Calu3 (cell line): ENCODE data around the gene SH3RF2. TPM values are rescaled to one million over a fixed set of nuclear protein-coding genes. Genes with fewer than 3 reads are reported as not detected.

Source experiments
- BruUV-seq: library from RNA; stranded (reverse); fragments of 400-500 nt; replicated peaks from 2 replicates; lab custom pipeline; 2021; lab: Mats Ljungman, UMichigan
- CTCF ChIA-PET: fragments of 300-600 bp; sonication (Branson Sonifier 250); formaldehyde crosslinking; loops from one replicate; lab custom pipeline; 2022; ENCODE audit warnings: antibody characterized with exemption; lab: Charles Lee
- DNase-seq: peaks from one replicate; pipeline ENCODE4 v3.0.0; 2022
- H3K27ac Mint-ChIP-seq: one replicate; pipeline ENCODE4 v1.8.0; 2022; ENCODE audit warnings: mixed read lengths; ENCODE audit not compliant: unreplicated experiment
- H3K27me3 Mint-ChIP-seq: one replicate; pipeline ENCODE4 v1.8.0; 2022; ENCODE audit warnings: mixed read lengths; ENCODE audit not compliant: unreplicated experiment
- H3K36me3 Mint-ChIP-seq: one replicate; pipeline ENCODE4 v1.8.0; 2022; ENCODE audit warnings: mild to moderate bottlenecking, moderate library complexity, mixed read lengths; ENCODE audit not compliant: insufficient read depth, unreplicated experiment
- H3K4me1 Mint-ChIP-seq: one replicate; pipeline ENCODE4 v1.8.0; 2022; ENCODE audit warnings: mild to moderate bottlenecking, low read depth, mixed read lengths; ENCODE audit not compliant: unreplicated experiment
- H3K4me3 Mint-ChIP-seq: one replicate; pipeline ENCODE4 v1.8.0; 2022; ENCODE audit warnings: mild to moderate bottlenecking, low read depth, moderate library complexity, mixed read lengths; ENCODE audit not compliant: unreplicated experiment
- H3K9me3 Mint-ChIP-seq: one replicate; pipeline ENCODE4 v1.8.0; 2022; ENCODE audit warnings: low read depth, mixed read lengths; ENCODE audit not compliant: unreplicated experiment
- CTCF ChIP-seq: fragments of 200-600 bp; IDR thresholded peaks from one replicate; pipeline ENCODE4 v1.8.0; 2022; ENCODE audit warnings: antibody characterized with exemption; ENCODE audit not compliant: unreplicated experiment
- intact Hi-C: fragments of 100-400 bp; cut with micrococcal nuclease; formaldehyde crosslinking; loops from one replicate; pipeline ENCODE4 v1.10.0; 2022; ENCODE audit not compliant: unreplicated experiment
- total RNA-seq: library from RNA; stranded (reverse); gene quantifications from 2 replicates; pipeline ENCODE4 v1.2.3, GENCODE V29; 2022

The SH3RF2 gene
- total RNA-seq, 1 experiment from 2014 or later = 21.9 TPM

GRCh38 chr5:145987856-145988255 lies 51.5 kb downstream of the SH3RF2 start:
- Mint-ChIP-seq H3K36me3 (no peaks in the 10 kb centered on the region), H3K27me3 (no peaks in the 10 kb centered on the region), H3K4me3 (no peak overlapping the region), H3K4me1 (peaks cover 17% of the 10 kb centered on the region), H3K27ac (no peak overlapping the region), H3K9me3 (peaks cover 2% of the 10 kb centered on the region)
- no peak for DNase-seq
- CTCF ChIA-PET = interaction anchor here (0.5 kb wide), 1 partner anchor 11 kb away, joined by 3 read pairs; no protein-coding TSS in a partner anchor
- intact Hi-C loops = no loop called here
- no peak for TF ChIP-seq CTCF
- BruUV-seq = no TSS peak

- BruUV-seq = no TSS peak
- DNase-seq = no peak
- H3K4me3 Mint-ChIP-seq = no peak overlapping the region
- H3K36me3 Mint-ChIP-seq = no peaks in the 10 kb centered on the region
- peaks cover 6% of the 10 kb centered on the region for H3K4me1 Mint-ChIP-seq
- intact Hi-C loops = no loop called here
- H3K27me3 Mint-ChIP-seq = no peaks in the 10 kb centered on the region
- H3K9me3 Mint-ChIP-seq = peaks cover 4% of the 10 kb centered on the region
- no peak overlapping the region for H3K27ac Mint-ChIP-seq
- TF ChIP-seq CTCF = no peak
- CTCF ChIA-PET = interaction anchor here (1.1 kb wide), 1 partner anchor 12 kb away, joined by 3 read pairs; no protein-coding TSS in a partner anchor
These were observed 52.6 kb downstream of the SH3RF2 start for GRCh38 chr5:145988993-145989392.

GRCh38 chr5:145989428-145989827 lies 53.0 kb downstream of the SH3RF2 start:
- Mint-ChIP-seq H3K9me3 (peaks cover 8% of the 10 kb centered on the region), H3K27me3 (no peaks in the 10 kb centered on the region), H3K36me3 (no peaks in the 10 kb centered on the region), H3K4me3 (no peak overlapping the region), H3K27ac (no peak overlapping the region), H3K4me1 (peaks cover 1% of the 10 kb centered on the region)
- intact Hi-C loops = no loop called here
- CTCF ChIA-PET = interaction anchor here (1.1 kb wide), 1 partner anchor 13 kb away, joined by 3 read pairs; no protein-coding TSS in a partner anchor
- no peak for TF ChIP-seq CTCF
- no TSS peak for BruUV-seq
- no peak for DNase-seq

GRCh38 chr5:145990170-145990569 lies 53.8 kb downstream of the SH3RF2 start:
- CTCF ChIA-PET = interaction anchor here (1.1 kb wide), 1 partner anchor 13 kb away, joined by 3 read pairs; no protein-coding TSS in a partner anchor
- no peak for TF ChIP-seq CTCF
- Mint-ChIP-seq H3K4me1 (no peaks in the 10 kb centered on the region), H3K4me3 (no peak overlapping the region), H3K27ac (no peak overlapping the region), H3K27me3 (no peaks in the 10 kb centered on the region), H3K9me3 (peaks cover 8% of the 10 kb centered on the region), H3K36me3 (no peaks in the 10 kb centered on the region)
- no peak for DNase-seq
- intact Hi-C loops = no loop called here
- BruUV-seq = no TSS peak
